ENCODE results near the gene SIM2. TPM values are rescaled to one million over a fixed set of nuclear protein-coding genes. Genes with fewer than 3 reads are reported as not detected.

Gene SIM2
- total RNA-seq, 4 donors from 2014 or later = 0.36 TPM; not detected in 3

- TF ChIP-seq POLR2A (IDR thresholded peaks at IDR 0.05) (no peak), CTCF (IDR thresholded peaks at IDR 0.05) (no peak)
- no peak overlapping the region for H3K4me3 ChIP-seq (ENCODE audit: low read depth, poor library complexity, severe bottlenecking)
- DNase-seq (ENCODE audit: low spot score in 2 of 2) = peak in 1 of 2 donors; percentile 31
- intact Hi-C loops (cut with DNase I; ENCODE audit: low total_unique reads) = no loop called here
- WGBS, 2 donors = 61 to 74% methylated on average over 8 of the region's 8 CpGs
These were observed 70.3 kb downstream of the SIM2 start for GRCh38 chr21:36769051-36769839.

DNA sequence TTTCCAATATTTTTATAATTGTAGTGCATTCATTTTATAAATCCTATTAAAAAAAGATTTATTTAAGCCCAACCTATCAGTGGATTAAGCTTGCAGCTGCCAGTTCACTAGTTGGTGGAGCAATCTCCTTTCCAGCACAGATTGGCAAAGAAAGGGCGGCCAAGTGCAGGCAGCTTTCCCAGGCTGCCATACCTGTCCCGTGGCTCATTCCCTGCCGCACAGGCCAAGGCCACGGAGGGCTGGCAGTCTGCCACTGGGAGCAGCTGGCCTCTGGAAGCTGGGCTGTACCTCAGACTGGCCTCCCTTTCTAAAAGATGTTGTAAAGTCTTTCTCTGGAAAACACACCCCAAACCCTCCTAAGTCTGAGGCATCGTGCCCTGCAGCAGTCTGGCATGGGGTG, 74.2 kb downstream of the SIM2 start:
- H3K4me3 ChIP-seq (ENCODE audit: low read depth, poor library complexity, severe bottlenecking) = no peak overlapping the region
- intact Hi-C loops (cut with DNase I; ENCODE audit: low total_unique reads) = no loop called here
- WGBS, 2 donors = 26 to 27% methylated on average over 5 of the region's 5 CpGs
- TF ChIP-seq CTCF (IDR thresholded peaks at IDR 0.05) (no peak), POLR2A (IDR thresholded peaks at IDR 0.05) (no peak)
- DNase-seq (ENCODE audit: low spot score in 2 of 2) = peak in 1 of 2 donors; percentile 86

DNA sequence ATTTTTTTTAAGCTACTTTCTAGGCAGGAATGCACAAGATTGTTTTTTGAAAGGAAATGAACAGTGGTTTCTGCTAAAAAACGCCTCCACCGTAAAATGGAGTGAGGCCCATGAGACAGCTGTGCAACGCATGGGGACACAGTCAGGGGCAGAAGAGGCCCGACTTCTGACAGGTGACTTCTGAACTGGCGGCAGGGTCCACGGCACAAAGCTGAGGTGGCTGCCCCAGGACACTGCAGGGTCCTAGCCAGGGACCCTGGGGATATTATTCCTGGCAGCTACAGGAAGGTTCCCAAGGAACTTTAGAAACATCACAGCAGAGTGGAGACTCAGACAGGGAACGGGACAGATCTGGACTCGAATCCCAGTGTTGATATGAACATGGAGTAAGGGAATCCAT, 75.1 kb downstream of the SIM2 start:
- intact Hi-C loops (cut with DNase I; ENCODE audit: low total_unique reads) = no loop called here
- TF ChIP-seq POLR2A (IDR thresholded peaks at IDR 0.05) (no peak), CTCF (IDR thresholded peaks at IDR 0.05) (no peak)
- peak in 1 of 2 donors; percentile 64 for DNase-seq (ENCODE audit: low spot score in 2 of 2)
- 69% methylated on average over 8 of the region's 8 CpGs for WGBS, 2 donors
- H3K4me3 ChIP-seq (ENCODE audit: low read depth, poor library complexity, severe bottlenecking) = no peak overlapping the region

DNA sequence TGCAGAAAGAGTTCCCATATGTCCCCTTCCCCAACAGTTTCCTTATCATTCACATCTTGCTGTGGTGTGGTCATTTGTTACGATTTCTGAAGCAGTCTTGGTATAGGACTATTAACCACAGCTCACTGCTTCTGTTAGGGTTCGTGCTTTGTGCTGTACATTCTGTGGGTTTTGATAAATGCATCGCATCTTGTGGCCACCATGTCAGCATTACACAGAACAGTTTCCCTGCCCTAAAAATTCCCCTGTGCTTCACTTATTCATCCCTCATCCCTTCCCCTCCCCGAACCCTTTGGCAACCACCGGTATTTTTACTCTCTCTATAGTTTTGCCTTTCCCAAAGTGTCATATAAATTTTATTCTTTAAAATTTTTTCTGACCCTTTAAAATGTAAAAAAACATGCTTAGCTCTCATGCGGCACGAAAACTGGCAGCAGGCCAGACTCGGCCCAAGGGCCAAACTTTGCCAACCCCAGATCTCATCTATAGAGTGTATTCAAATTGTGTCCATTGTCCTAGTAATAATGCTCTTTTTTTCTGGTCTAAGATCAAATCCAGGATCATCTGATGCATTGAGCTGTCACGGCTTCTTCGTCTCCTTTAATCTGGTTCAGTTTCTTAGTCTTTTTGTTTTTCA, 78.2 kb downstream of the SIM2 start:
- 65 to 66% methylated on average over 10 of the region's 10 CpGs for WGBS, 2 donors
- no peak for TF ChIP-seq POLR2A (IDR thresholded peaks at IDR 0.05)
- TF ChIP-seq CTCF (IDR thresholded peaks at IDR 0.05) = no peak
- no peak overlapping the region for H3K4me3 ChIP-seq (ENCODE audit: low read depth, poor library complexity, severe bottlenecking)
- intact Hi-C loops (cut with DNase I; ENCODE audit: low total_unique reads) = no loop called here
- peak in 1 of 2 donors; percentile 76 for DNase-seq (ENCODE audit: low spot score in 2 of 2)

DNA sequence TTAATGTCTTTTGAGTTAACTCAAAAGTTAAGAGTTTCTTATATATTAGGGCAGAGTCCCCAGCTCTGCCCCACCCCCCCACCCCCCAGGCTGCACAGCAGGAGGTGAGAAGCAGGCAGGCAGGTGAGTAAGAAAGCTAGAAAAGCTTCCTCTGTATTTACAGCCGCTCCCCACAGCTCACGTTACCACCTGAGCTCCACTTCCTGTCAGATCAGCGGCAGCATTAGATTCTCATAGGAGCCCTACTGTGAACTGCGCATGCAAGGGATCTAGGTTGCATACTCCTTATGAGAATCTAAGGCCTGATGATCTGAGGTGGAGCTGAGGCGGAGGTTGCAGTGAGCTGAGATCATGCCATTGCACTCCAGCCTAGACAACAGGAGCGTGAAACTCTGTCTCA, 81.9 kb downstream of the SIM2 start:
- intact Hi-C loops (cut with DNase I; ENCODE audit: low total_unique reads) = no loop called here
- no peak for DNase-seq (ENCODE audit: low spot score in 2 of 2)
- TF ChIP-seq POLR2A (IDR thresholded peaks at IDR 0.05) (no peak), CTCF (IDR thresholded peaks at IDR 0.05) (no peak)
- WGBS, 2 donors = 78 to 99% methylated on average over 6 of the region's 6 CpGs
- H3K4me3 ChIP-seq (ENCODE audit: low read depth, poor library complexity, severe bottlenecking) = no peak overlapping the region

All from lower leg skin (tissue), 4 donors.